Measurements from ENCODE around the gene MYO3B. TPM values are rescaled to one million over a fixed set of nuclear protein-coding genes. Genes with fewer than 3 reads are reported as not detected.

Gene MYO3B
- total RNA-seq, 3 donors from 2014 or later (not counting 1 experiment from before 2014, with no cell fraction given): 0.68 to 0.88 (median 0.75) TPM

- no peak overlapping the region for H3K27ac ChIP-seq (ENCODE audit: low read length)
- ATAC-seq (no peak), DNase-seq (no peak)
- intact Hi-C loops (cut with micrococcal nuclease): no loop called here
- H3K36me3 Mint-ChIP-seq: peaks cover 10% of the 10 kb centered on the region
- no peaks in the 10 kb centered on the region for H3K27me3 ChIP-seq (ENCODE audit: control insufficient read depth, insufficient read depth, low read length)
- H3K4me1 ChIP-seq (ENCODE audit: control insufficient read depth, insufficient read depth, low read length): no peaks in the 10 kb centered on the region
- no peak overlapping the region for H3K4me3 Mint-ChIP-seq
- H3K4me3 ChIP-seq (ENCODE audit: low read length): no peak overlapping the region
- no peaks in the 10 kb centered on the region for H3K4me1 Mint-ChIP-seq
- TF ChIP-seq CTCF (IDR thresholded peaks at IDR 0.05): no peak
- H3K27ac Mint-ChIP-seq: no peak overlapping the region
- peaks cover 0 to 3% of the 10 kb centered on the region in 2 donors for H3K27me3 Mint-ChIP-seq (ENCODE audit: low read depth in 2 of 2)
- no peaks in the 10 kb centered on the region for H3K9me3 ChIP-seq (ENCODE audit: control insufficient read depth, insufficient read depth, low read length)
- WGBS (ENCODE audit: insufficient coverage): no CpG with 5 or more reads among the region's 1 CpG
- H3K9me3 Mint-ChIP-seq: peaks cover 3 to 7% of the 10 kb centered on the region in 2 donors
- no peaks in the 10 kb centered on the region for H3K36me3 ChIP-seq (ENCODE audit: control insufficient read depth, insufficient read depth, low read length)
These were observed 28.3 kb downstream of the MYO3B start for GRCh38 chr2:170206246-170206645.

- Mint-ChIP-seq H3K9me3 (peaks cover 3 to 7% of the 10 kb centered on the region in 2 donors), H3K27me3 (ENCODE audit: low read depth in 2 of 2) (peaks cover 0 to 3% of the 10 kb centered on the region in 2 donors), H3K4me1 (no peaks in the 10 kb centered on the region), H3K27ac (no peak overlapping the region), H3K4me3 (no peak overlapping the region), H3K36me3 (peaks cover 10% of the 10 kb centered on the region)
- ATAC-seq: no peak
- Histone ChIP-seq H3K4me1 (ENCODE audit: control insufficient read depth, insufficient read depth, low read length) (no peaks in the 10 kb centered on the region), H3K27ac (ENCODE audit: low read length) (no peak overlapping the region), H3K4me3 (ENCODE audit: low read length) (no peak overlapping the region), H3K27me3 (ENCODE audit: control insufficient read depth, insufficient read depth, low read length) (no peaks in the 10 kb centered on the region), H3K9me3 (ENCODE audit: control insufficient read depth, insufficient read depth, low read length) (no peaks in the 10 kb centered on the region), H3K36me3 (ENCODE audit: control insufficient read depth, insufficient read depth, low read length) (no peaks in the 10 kb centered on the region)
- intact Hi-C loops (cut with micrococcal nuclease): no loop called here
- WGBS (ENCODE audit: insufficient coverage): 88% methylated on average over 2 of the region's 3 CpGs
- TF ChIP-seq CTCF (IDR thresholded peaks at IDR 0.05): no peak
- no peak for DNase-seq
These were observed 29.0 kb downstream of the MYO3B start for GRCh38 chr2:170206805-170207407.

GRCh38 chr2:170207901-170208300 lies 30.0 kb downstream of the MYO3B start:
- H3K9me3 Mint-ChIP-seq: peaks cover 3 to 7% of the 10 kb centered on the region in 2 donors
- no peaks in the 10 kb centered on the region for H3K27me3 ChIP-seq (ENCODE audit: control insufficient read depth, insufficient read depth, low read length)
- peaks cover 10% of the 10 kb centered on the region for H3K36me3 Mint-ChIP-seq
- no peak for DNase-seq
- intact Hi-C loops (cut with micrococcal nuclease): no loop called here
- H3K36me3 ChIP-seq (ENCODE audit: control insufficient read depth, insufficient read depth, low read length): no peaks in the 10 kb centered on the region
- H3K4me3 Mint-ChIP-seq: no peak overlapping the region
- no peaks in the 10 kb centered on the region for H3K9me3 ChIP-seq (ENCODE audit: control insufficient read depth, insufficient read depth, low read length)
- H3K27ac ChIP-seq (ENCODE audit: low read length): no peak overlapping the region
- TF ChIP-seq CTCF (IDR thresholded peaks at IDR 0.05): no peak
- H3K4me1 ChIP-seq (ENCODE audit: control insufficient read depth, insufficient read depth, low read length): no peaks in the 10 kb centered on the region
- ATAC-seq: no peak
- peaks cover 0 to 3% of the 10 kb centered on the region in 2 donors for H3K27me3 Mint-ChIP-seq (ENCODE audit: low read depth in 2 of 2)
- WGBS (ENCODE audit: insufficient coverage): 51% methylated on average over 3 of the region's 4 CpGs
- H3K27ac Mint-ChIP-seq: no peak overlapping the region
- H3K4me1 Mint-ChIP-seq: peaks cover under 1 to 2% of the 10 kb centered on the region in 2 donors
- no peak overlapping the region for H3K4me3 ChIP-seq (ENCODE audit: low read length)

- intact Hi-C loops (cut with micrococcal nuclease): no loop called here
- Histone ChIP-seq H3K27me3 (ENCODE audit: control insufficient read depth, insufficient read depth, low read length) (no peaks in the 10 kb centered on the region), H3K27ac (ENCODE audit: low read length) (no peak overlapping the region), H3K36me3 (ENCODE audit: control insufficient read depth, insufficient read depth, low read length) (no peaks in the 10 kb centered on the region), H3K9me3 (ENCODE audit: control insufficient read depth, insufficient read depth, low read length) (no peaks in the 10 kb centered on the region), H3K4me1 (ENCODE audit: control insufficient read depth, insufficient read depth, low read length) (no peaks in the 10 kb centered on the region), H3K4me3 (ENCODE audit: low read length) (no peak overlapping the region)
- Mint-ChIP-seq H3K9me3 (peaks cover 3 to 7% of the 10 kb centered on the region in 2 donors), H3K4me1 (peaks cover 5% of the 10 kb centered on the region in 2 donors), H3K27me3 (ENCODE audit: low read depth in 2 of 2) (no peaks in the 10 kb centered on the region), H3K36me3 (peaks cover 10% of the 10 kb centered on the region), H3K27ac (no peak overlapping the region), H3K4me3 (no peak overlapping the region)
- DNase-seq (no peak), ATAC-seq (no peak)
- WGBS (ENCODE audit: insufficient coverage): 88% methylated on average over 2 of the region's 2 CpGs
- no peak for TF ChIP-seq CTCF (IDR thresholded peaks at IDR 0.05)
These were observed 31.0 kb downstream of the MYO3B start for GRCh38 chr2:170208967-170209366.
